ENCODE results near the gene COL21A1. TPM values are rescaled to one million over a fixed set of nuclear protein-coding genes. Genes with fewer than 3 reads are reported as not detected.

COL21A1 gene
- total RNA-seq, 4 donors from 2014 or later, result 16.9 to 29.9 (median 24.2) TPM

- DNase-seq (ENCODE audit: low spot score in 2 of 2), result no peak
- 46 to 50% methylated on average over 2 of the region's 2 CpGs for WGBS, 2 donors
- H3K4me3 ChIP-seq, result no peak overlapping the region
- no peaks in the 10 kb centered on the region for H3K9me3 ChIP-seq
- peaks cover 0 to 43% (median 3%) of the 10 kb centered on the region in 4 donors for H3K4me1 ChIP-seq
- no peaks in the 10 kb centered on the region for H3K36me3 ChIP-seq
- no peak overlapping the region for H3K27ac ChIP-seq
- H3K27me3 ChIP-seq, result no peaks in the 10 kb centered on the region
- TF ChIP-seq POLR2A (IDR thresholded peaks at IDR 0.05) (no peak), EP300 (IDR thresholded peaks at IDR 0.05) (no peak), CTCF (IDR thresholded peaks at IDR 0.05) (no peak)
Observed at GRCh38 chr6:56232436-56232835, 14.9 kb downstream of the COL21A1 start.

GRCh38 chr6:56231827-56232226, 15.6 kb downstream of the COL21A1 start:
- Histone ChIP-seq H3K9me3 (no peaks in the 10 kb centered on the region), H3K27ac (no peak overlapping the region)

GRCh38 chr6:56230976-56231566, 16.3 kb downstream of the COL21A1 start:
- Histone ChIP-seq H3K4me1 (peaks cover 0 to 47% (median 2%) of the 10 kb centered on the region in 4 donors), H3K36me3 (no peaks in the 10 kb centered on the region), H3K9me3 (no peaks in the 10 kb centered on the region), H3K27me3 (no peaks in the 10 kb centered on the region), H3K4me3 (no peak overlapping the region), H3K27ac (no peak overlapping the region)
- DNase-seq (ENCODE audit: low spot score in 2 of 2), result no peak
- TF ChIP-seq EP300 (IDR thresholded peaks at IDR 0.05) (no peak), POLR2A (IDR thresholded peaks at IDR 0.05) (no peak), CTCF (IDR thresholded peaks at IDR 0.05) (no peak)
- 59 to 71% methylated on average over 4 of the region's 4 CpGs for whole genome bisulfite sequencing, 2 donors

More at GRCh38 chr6:56231827-56232226, 15.6 kb downstream of the COL21A1 start:
- H3K36me3 ChIP-seq, result no peaks in the 10 kb centered on the region
- no peak overlapping the region for H3K4me3 ChIP-seq
- DNase-seq (ENCODE audit: low spot score in 2 of 2), result no peak
- H3K27me3 ChIP-seq, result no peaks in the 10 kb centered on the region
- peaks cover 0 to 49% (median 3%) of the 10 kb centered on the region in 4 donors for H3K4me1 ChIP-seq
- no peak for TF ChIP-seq POLR2A (IDR thresholded peaks at IDR 0.05)
- TF ChIP-seq EP300 (IDR thresholded peaks at IDR 0.05), result no peak
- TF ChIP-seq CTCF (IDR thresholded peaks at IDR 0.05), result no peak

GRCh38 chr6:56227071-56227879, 20.1 kb downstream of the COL21A1 start:
- Histone ChIP-seq H3K9me3 (no peaks in the 10 kb centered on the region), H3K4me1 (peaks cover 0 to 37% (median 3%) of the 10 kb centered on the region in 4 donors), H3K27ac (no peak overlapping the region), H3K27me3 (no peaks in the 10 kb centered on the region), H3K4me3 (no peak overlapping the region), H3K36me3 (no peaks in the 10 kb centered on the region)
- no peak for DNase-seq (ENCODE audit: low spot score in 2 of 2)
- WGBS, 2 donors, result 32 to 77% methylated on average over 2 of the region's 2 CpGs
- no peak for TF ChIP-seq POLR2A (IDR thresholded peaks at IDR 0.05)
- no peak for TF ChIP-seq CTCF (IDR thresholded peaks at IDR 0.05)
- TF ChIP-seq EP300 (IDR thresholded peaks at IDR 0.05), result no peak

- no peaks in the 10 kb centered on the region for H3K36me3 ChIP-seq
- no peak overlapping the region for H3K4me3 ChIP-seq
- 36 to 65% methylated on average over 1 of the region's 1 CpG for WGBS, 2 donors
- no peaks in the 10 kb centered on the region for H3K9me3 ChIP-seq
- DNase-seq (ENCODE audit: low spot score in 2 of 2), result no peak
- peaks cover 0 to 22% (median 3%) of the 10 kb centered on the region in 4 donors for H3K4me1 ChIP-seq
- no peaks in the 10 kb centered on the region for H3K27me3 ChIP-seq
- no peak for TF ChIP-seq POLR2A (IDR thresholded peaks at IDR 0.05)
- no peak for TF ChIP-seq EP300 (IDR thresholded peaks at IDR 0.05)
- no peak for TF ChIP-seq CTCF (IDR thresholded peaks at IDR 0.05)
- H3K27ac ChIP-seq, result no peak overlapping the region
Observed at GRCh38 chr6:56223995-56224394, 23.4 kb downstream of the COL21A1 start.
